ENCODE data around the gene IL1F10.

- TF ChIP-seq POLR2AphosphoS5 (IDR thresholded peaks at IDR 0.05) (no peak), EP300 (IDR thresholded peaks at IDR 0.05) (no peak), CTCF (IDR thresholded peaks at IDR 0.05) (no peak)
Observed at GRCh38 chr2:113054066-113054465, 13.7 kb upstream of the IL1F10 start.

Measured in esophagus muscularis mucosa (tissue), 4 donors.